Activated gamma-delta T cell treated with Interleukin-2 at 50 U/mL for 16 hours (primary cell): ENCODE measurements around the gene ZBTB8OS.
A peak's percentile ranks its signal among the peaks of the same experiment; 100 is the strongest.
"Not testable (repeated sequence)": the region's sequence is repeated elsewhere in the genome, so short reads cannot be mapped to it uniquely, and the experiment has no call there.

ENCODE experiments used
- DNase-seq: peaks from one replicate; pipeline ENCODE4 v3.0.0-alpha.2; 2020

The ZBTB8OS gene

GRCh38 chr1:32650248-32650751, at the start of gene ZBTB8OS:
Gene ZBTB8OS, minus strand, starts transcription at chr1:32650550. Its CDS starts 21 bp downstream, at chr1:32650529.
- peak; percentile 87 for DNase-seq

- not testable (repeated sequence) for DNase-seq
Observed at GRCh38 chr1:32696996-32697395, 46.6 kb upstream of the ZBTB8OS start.

GRCh38 chr1:32696041-32696440, 45.7 kb upstream of the ZBTB8OS start:
- DNase-seq = no peak

- DNase-seq = no peak
Observed at GRCh38 chr1:32695098-32695904, 45.0 kb upstream of the ZBTB8OS start.

GRCh38 chr1:32693455-32694174, 43.3 kb upstream of the ZBTB8OS start:
- DNase-seq = no peak

GRCh38 chr1:32686387-32686786, 36.0 kb upstream of the ZBTB8OS start:
- DNase-seq = no peak

GRCh38 chr1:32685498-32685897, 35.1 kb upstream of the ZBTB8OS start:
- no peak for DNase-seq

- no peak for DNase-seq
Observed at GRCh38 chr1:32684167-32684811, 33.9 kb upstream of the ZBTB8OS start.

- DNase-seq = no peak
Observed at GRCh38 chr1:32683397-32683796, 33.0 kb upstream of the ZBTB8OS start.

GRCh38 chr1:32681999-32682398, 31.6 kb upstream of the ZBTB8OS start:
- no peak for DNase-seq

GRCh38 chr1:32681509-32681908, 31.2 kb upstream of the ZBTB8OS start:
- DNase-seq = no peak

- no peak for DNase-seq
Observed at GRCh38 chr1:32680642-32681041, 30.3 kb upstream of the ZBTB8OS start.

GRCh38 chr1:32679993-32680392, 29.6 kb upstream of the ZBTB8OS start:
- not testable (repeated sequence) for DNase-seq

GRCh38 chr1:32676945-32677344, 26.6 kb upstream of the ZBTB8OS start:
- DNase-seq = no peak

- DNase-seq = not testable (repeated sequence)
Observed at GRCh38 chr1:32668716-32669115, 18.4 kb upstream of the ZBTB8OS start.

- DNase-seq = no peak
Observed at GRCh38 chr1:32666901-32667566, 16.7 kb upstream of the ZBTB8OS start.

- DNase-seq = no peak
Observed at GRCh38 chr1:32665915-32666314, 15.6 kb upstream of the ZBTB8OS start.

- no peak for DNase-seq
Observed at GRCh38 chr1:32659581-32659980, 9.2 kb upstream of the ZBTB8OS start.

GRCh38 chr1:32652244-32652962, 2.1 kb upstream of the ZBTB8OS start:
- no peak for DNase-seq

GRCh38 chr1:32651461-32652073, 1.2 kb upstream of the ZBTB8OS start:
- DNase-seq = no peak

- peak; percentile 99 for DNase-seq
Observed at GRCh38 chr1:32650752-32651460, 556 bp upstream of the ZBTB8OS start, which contains the start of gene RBBP4. Gene RBBP4, plus strand, starts transcription at chr1:32651208. Its CDS starts 99 bp downstream, at chr1:32651307.
